D721Med (cell line): ENCODE data around the gene FN3K.

ENCODE experiments used
- DNase-seq: peaks from one replicate; pipeline ENCODE4 v3.0.0; 2011; ENCODE audit warnings: low spot score; ENCODE audit not compliant: insufficient read length
- FAIRE-seq: peaks from 2 replicates; lab custom pipeline; 2011; peaks lifted over from hg19 to GRCh38; lab: Jason Lieb, UNC
- TF ChIP-seq, protein P1 (sequence below): IDR thresholded peaks from 2 replicates; pipeline ENCODE4 v1.5.1; 2012; ENCODE audit warnings: mild to moderate bottlenecking, control low read depth; ENCODE audit not compliant: insufficient read depth; ENCODE audit errors: missing control alignments

FN3K gene

DNA sequence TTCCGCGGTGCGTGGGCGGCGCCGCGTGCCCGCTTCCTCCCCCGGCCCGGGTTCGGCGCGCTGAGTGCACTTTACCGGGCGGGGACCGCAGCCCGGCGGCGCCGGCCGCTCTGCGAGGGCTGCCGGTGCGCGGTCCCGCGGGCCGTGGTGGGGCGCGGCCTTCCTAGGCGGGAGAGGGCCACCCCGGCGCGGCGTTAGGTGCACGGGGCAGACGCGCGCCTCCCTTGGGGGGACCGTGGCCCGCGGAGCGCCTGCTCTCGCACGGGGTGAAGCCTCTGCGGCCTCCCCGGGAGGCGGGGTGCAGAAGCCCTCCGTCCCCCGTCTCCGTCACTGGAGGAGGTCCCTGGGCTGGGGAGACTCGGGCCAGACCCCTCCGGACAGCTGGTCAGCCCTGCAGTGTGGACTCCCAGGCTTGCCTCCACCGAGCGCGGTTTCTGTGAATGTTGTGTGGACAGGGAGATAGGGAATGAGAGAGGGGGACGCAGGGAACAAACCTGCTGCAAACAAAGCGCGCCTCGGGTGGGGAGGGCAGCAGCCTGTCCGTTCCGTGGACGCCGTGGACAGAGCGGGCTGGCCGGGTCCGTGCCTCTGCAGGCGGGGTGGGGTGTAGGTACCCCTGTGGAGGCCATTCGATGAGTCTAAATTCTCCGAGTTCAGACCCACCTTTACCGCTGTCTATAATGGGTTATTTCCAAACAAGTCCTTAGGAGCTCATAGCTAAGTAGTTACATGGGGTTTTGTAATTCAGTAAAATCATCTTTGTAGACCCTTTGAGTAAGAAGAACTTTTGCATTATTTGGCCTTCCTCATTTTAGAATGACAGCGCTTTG lies 17.2 kb downstream of the FN3K start:
- DNase-seq (no peak), FAIRE-seq (no peak)
- TF ChIP-seq, protein P1, sequence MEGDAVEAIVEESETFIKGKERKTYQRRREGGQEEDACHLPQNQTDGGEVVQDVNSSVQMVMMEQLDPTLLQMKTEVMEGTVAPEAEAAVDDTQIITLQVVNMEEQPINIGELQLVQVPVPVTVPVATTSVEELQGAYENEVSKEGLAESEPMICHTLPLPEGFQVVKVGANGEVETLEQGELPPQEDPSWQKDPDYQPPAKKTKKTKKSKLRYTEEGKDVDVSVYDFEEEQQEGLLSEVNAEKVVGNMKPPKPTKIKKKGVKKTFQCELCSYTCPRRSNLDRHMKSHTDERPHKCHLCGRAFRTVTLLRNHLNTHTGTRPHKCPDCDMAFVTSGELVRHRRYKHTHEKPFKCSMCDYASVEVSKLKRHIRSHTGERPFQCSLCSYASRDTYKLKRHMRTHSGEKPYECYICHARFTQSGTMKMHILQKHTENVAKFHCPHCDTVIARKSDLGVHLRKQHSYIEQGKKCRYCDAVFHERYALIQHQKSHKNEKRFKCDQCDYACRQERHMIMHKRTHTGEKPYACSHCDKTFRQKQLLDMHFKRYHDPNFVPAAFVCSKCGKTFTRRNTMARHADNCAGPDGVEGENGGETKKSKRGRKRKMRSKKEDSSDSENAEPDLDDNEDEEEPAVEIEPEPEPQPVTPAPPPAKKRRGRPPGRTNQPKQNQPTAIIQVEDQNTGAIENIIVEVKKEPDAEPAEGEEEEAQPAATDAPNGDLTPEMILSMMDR = no peak

DNA sequence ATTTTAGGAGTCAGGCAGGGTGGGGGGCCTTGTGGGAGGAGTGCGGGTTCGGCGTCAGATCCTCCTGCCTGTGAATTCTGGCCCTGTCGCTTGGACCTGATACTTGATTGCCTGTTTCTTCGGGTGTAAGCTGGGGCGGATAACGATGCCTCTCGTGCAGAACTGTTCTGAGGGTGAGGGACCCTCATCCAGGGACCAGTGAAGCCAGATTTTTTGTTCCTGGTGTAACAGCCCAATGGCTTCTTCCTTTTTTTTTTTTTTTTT lies 17.7 kb downstream of the FN3K start:
- FAIRE-seq (no peak), DNase-seq (no peak)
- TF ChIP-seq, protein P1 = no peak

DNA sequence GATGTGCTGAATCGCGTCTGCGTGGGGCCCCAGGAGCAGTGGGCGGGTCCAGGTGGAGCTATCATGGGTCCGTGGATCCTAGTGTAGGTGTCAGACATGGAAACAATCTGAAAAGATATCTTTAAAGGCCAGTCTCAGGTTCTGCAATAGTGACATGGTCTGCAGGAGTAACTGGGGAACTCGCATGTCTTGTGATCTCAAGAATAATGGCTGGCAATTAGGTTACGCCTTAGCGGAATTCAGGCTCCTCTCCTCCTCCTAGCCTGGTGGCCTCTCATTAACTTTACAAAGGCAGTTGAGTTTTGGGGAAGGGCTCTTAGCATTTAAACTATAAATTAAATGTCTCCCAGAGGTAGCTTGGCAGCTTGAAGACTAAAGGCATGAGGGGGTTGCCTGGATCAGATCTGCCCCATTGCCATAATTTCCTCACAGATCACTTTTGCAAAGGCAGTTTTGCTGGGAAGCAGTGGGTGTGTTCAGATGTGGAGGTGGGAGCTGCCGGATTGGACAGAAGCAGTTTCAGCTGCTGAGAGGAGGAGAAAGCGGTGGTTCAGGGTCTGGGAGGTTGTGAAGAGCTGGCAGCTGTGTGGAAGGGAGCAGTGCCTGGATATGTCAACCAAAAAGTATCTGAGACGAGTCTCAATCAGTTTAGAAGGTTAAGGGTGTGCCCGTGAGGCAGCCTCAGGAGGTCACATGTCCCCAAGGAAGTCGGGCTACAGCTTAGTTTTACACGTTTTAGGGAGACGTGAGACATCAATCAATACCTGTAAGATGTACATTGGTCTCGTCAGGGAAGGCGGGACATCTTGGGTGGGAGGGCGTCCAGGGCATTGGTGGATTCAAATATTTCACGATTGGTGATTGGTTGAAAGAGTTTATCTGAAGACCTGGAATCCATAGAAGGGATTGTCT lies 19.1 kb downstream of the FN3K start:
- TF ChIP-seq, protein P1 = no peak
- DNase-seq (no peak), FAIRE-seq (no peak)

DNA sequence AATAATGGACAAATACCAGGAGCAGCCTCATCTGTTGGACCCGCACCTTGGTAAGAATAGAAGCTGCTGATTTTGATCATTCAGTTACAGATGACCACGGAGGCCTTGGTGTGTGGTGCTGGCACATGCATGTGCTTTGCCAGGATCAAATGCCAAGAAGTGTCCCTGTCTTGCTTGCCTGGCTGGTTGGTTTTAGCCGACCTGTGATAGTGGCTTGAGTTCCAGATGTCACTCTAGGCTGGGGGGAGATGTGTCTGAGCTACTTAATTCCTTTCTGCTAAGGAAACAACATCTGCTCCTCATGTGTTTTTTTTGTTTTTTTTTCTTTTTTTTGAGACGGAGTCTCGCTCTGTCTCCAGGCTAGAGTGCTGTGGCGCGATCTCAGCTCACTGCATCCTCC lies 20.8 kb downstream of the FN3K start:
- DNase-seq = no peak
- TF ChIP-seq, protein P1 = no peak
- no peak for FAIRE-seq

DNA sequence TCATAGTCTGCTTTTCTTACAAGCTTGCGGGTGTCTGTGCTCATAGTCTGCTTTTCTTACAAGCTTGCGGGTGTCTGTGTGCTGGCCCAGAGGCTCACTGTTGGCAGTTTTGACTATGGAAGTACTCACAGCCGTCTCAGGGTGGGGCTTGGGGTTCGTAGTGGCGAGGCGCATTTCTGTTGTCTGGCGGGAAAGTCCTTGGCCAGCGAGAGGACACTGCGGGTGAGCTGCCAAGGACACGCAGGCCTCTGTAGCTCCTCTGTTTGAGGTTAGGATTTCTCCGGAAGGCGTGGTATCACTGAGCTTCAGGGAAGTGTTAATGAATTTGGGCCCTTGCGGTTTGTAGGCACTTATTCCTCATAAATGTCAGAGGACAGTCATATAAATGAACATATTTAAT lies 30.0 kb downstream of the FN3K start:
- no peak for DNase-seq
- FAIRE-seq = no peak

DNA sequence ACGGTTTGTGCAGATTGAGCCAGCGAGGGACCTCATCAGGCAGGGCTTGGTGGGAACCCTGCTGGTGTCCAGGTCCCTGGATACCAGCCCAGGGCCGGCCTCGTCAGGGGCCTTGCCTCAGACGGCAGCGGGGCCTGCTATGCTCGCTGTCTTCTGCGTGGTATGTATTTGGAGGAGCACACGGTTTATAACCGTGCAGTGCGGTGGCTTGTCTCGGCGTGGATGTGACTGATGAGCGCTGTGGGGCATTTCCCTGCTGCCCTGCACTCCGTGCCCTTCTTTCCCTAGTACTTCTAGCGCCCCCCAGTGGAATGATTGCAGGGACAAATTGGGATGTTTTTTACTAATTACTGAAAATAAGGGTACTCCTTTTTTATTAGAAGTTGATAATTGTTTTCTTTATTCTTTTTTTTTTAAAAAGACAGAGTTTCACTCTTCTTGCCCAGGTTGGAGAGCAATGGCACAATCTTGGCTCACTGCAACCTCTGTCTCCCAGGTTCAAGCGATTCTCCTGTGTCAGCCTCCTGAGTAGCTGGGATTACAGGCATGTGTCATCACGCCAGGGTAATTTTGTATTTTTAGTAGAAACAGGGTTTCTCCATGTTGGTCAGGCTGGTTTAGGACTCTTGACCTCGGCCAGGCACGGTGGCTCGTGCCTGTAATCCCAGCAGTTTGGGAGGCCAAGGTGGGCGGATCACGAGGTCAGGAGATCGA lies 31.8 kb downstream of the FN3K start:
- DNase-seq = peak; percentile 65
- TF ChIP-seq, protein P1 = peak; percentile 94

More for the DNA sequence above, 30.0 kb downstream of the FN3K start:
- TF ChIP-seq, protein P1 = no peak

More for the DNA sequence above, 31.8 kb downstream of the FN3K start:
- FAIRE-seq = no peak
